A549 treated with ZK216348 at 1 μM for 4 hours (cell line): ENCODE data around the gene SURF2. TPM values are rescaled to one million over a fixed set of nuclear protein-coding genes. Genes with fewer than 3 reads are reported as not detected.

Experiments
- total RNA-seq: library from RNA; stranded (reverse); fragments of 200-300 nt; extraction: Qiagen RNA extraction; gene quantifications from 5 replicates; pipeline ENCODE4 v1.2.3, GENCODE V29; 2022; ENCODE audit warnings: low read depth

Gene SURF2
- total RNA-seq, result 36.5 to 59.1 TPM (median 49.7 TPM) in 5 replicates

GRCh38 chr9:133356391-133357091 is at the start of gene SURF2, which contains the start of gene SURF1:
SURF2 (plus strand) TSS chr9:133356550; CDS start chr9:133356593, 43 bp downstream.
SURF1 (minus strand) TSS chr9:133356487; CDS start chr9:133356453, 34 bp downstream.

GRCh38 chr9:133335924-133336811 is 20.2 kb upstream of the SURF2 start, which contains the start of gene SURF6:
SURF6 (minus strand) TSS chr9:133336188; CDS start chr9:133336132, 56 bp downstream.

GRCh38 chr9:133347985-133348717 is 8.2 kb upstream of the SURF2 start, which contains the start of the genes MED22 and RPL7A:
MED22 (minus strand) TSS chr9:133348131; CDS start chr9:133346662, 1,469 bp downstream.
RPL7A (plus strand) TSS chr9:133348218; CDS start chr9:133348244, 26 bp downstream.

GRCh38 chr9:133375724-133376654 is 19.6 kb downstream of the SURF2 start, which contains the start of the genes STKLD1 and SURF4:
STKLD1 (plus strand) TSS chr9:133376366; CDS start chr9:133376474, 108 bp downstream.
SURF4 (minus strand) TSS chr9:133376060; CDS start chr9:133375969, 91 bp downstream.

Other genes starting within 250 kb of the SURF2 start
- 19.2 to 29.0 TPM (median 26.7 TPM) in 5 replicates for gene RALGDS, start 235.3 kb upstream of the SURF2 start, total RNA-seq
- 1.5 to 3.0 TPM (median 2.2 TPM) in 5 replicates for gene GBGT1, start 192.6 kb upstream of the SURF2 start, total RNA-seq
- gene OBP2B, start 147.3 kb upstream of the SURF2 start, total RNA-seq, result not detected in 5 replicates
- 0.19 TPM in 1 of 5 replicates, not detected in the others for gene ABO, start 81.3 kb upstream of the SURF2 start, total RNA-seq
- 17.7 to 30.3 TPM (median 28.5 TPM) in 5 replicates for gene SURF6, start 20.4 kb upstream of the SURF2 start, total RNA-seq
- 18.1 to 36.9 TPM (median 31.2 TPM) in 5 replicates for gene MED22, start 8.4 kb upstream of the SURF2 start, total RNA-seq
- gene RPL7A, start 8.3 kb upstream of the SURF2 start, total RNA-seq, result 3,235 to 3,749 TPM (median 3,386 TPM) in 5 replicates
- gene SURF1, start 63 bp upstream of the SURF2 start, total RNA-seq, result 32.8 to 49.1 TPM (median 42.1 TPM) in 5 replicates
- gene SURF4, start 19.5 kb downstream of the SURF2 start, total RNA-seq, result 155 to 210 TPM (median 205 TPM) in 5 replicates
- 0.84 to 2.0 TPM (median 0.94 TPM) in 5 replicates for gene STKLD1, start 19.8 kb downstream of the SURF2 start, total RNA-seq
- gene REXO4, start 61.5 kb downstream of the SURF2 start, total RNA-seq, result 28.2 to 40.7 TPM (median 36.1 TPM) in 5 replicates
- 0.17 to 0.69 TPM (median 0.51 TPM) in 5 replicates for gene ADAMTS13, start 65.8 kb downstream of the SURF2 start, total RNA-seq
- 2.1 to 5.0 TPM (median 4.3 TPM) in 5 replicates for gene CACFD1, start 103.4 kb downstream of the SURF2 start, total RNA-seq
- 10.1 to 24.1 TPM (median 22.3 TPM) in 5 replicates for gene SLC2A6, start 122.5 kb downstream of the SURF2 start, total RNA-seq
- not detected in 5 replicates for gene MYMK, start 168.4 kb downstream of the SURF2 start, total RNA-seq
- gene ADAMTSL2, start 178.2 kb downstream of the SURF2 start, total RNA-seq, result not detected in 5 replicates